CD1c-positive myeloid dendritic cell (primary cell): ENCODE results near the gene TMEM221.
A peak's percentile ranks its signal among the peaks of the same experiment; 100 is the strongest.

Source experiments
- DNase-seq: peaks from one replicate; pipeline ENCODE4 v3.0.0-alpha.2; 2016; ENCODE audit errors: extremely low spot score

The TMEM221 gene

DNA sequence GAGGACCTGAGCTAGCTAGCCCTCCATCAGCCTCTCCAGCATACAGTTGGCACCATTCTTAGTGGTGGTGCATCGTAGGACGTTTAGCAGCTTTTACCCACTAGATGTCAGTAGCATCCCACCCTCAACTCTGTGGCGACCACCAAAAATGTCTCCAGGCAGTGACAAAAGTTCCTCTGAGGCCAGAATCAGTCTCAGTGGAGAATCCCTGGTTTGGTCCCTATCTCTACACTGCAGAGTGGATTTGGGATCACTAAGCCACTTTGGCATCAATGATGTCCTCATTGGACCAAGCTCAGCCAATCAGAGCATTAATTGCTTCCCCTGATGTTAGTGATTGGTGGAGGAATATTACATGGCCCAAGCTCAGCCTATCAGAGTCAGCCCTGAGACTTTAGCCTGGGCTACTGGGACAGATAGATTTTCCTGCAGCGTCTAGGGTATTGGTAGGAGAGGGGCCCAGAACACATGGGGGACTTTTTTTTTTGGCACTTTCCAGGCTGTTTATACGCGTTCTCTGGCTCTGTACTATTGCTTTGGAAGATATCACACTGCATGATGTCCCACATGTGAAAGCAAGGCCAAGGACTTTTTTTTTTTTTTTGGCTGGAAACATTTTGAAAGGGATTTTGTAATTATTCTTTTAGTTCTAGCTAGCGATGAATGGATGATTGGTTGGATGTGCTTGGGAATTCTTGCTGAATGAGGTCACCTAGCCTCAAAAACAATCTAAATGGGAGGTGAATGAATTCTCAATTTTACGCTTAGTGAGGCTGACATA is 7.0 kb downstream of the TMEM221 start:
- DNase-seq, result peak; percentile 20

DNA sequence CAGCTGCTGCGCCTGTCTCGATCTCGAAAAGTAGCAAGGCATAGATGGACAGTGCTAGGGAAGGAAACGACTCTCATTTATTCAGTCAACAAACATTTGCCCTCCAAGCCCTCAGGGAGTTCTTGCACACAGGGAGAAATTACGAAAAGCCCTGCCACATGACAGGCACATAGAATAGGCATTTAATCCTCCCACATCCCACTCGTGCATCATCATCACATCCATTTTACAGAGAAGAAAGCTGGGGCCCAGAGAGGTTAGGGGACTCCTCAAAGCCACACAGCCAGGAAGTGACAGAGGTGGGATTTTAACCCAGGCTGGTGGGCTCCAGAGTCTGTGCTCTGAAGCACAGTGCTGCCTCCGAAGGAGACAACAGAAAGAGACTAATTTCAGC is 11.6 kb downstream of the TMEM221 start:
- DNase-seq, result no peak

DNA sequence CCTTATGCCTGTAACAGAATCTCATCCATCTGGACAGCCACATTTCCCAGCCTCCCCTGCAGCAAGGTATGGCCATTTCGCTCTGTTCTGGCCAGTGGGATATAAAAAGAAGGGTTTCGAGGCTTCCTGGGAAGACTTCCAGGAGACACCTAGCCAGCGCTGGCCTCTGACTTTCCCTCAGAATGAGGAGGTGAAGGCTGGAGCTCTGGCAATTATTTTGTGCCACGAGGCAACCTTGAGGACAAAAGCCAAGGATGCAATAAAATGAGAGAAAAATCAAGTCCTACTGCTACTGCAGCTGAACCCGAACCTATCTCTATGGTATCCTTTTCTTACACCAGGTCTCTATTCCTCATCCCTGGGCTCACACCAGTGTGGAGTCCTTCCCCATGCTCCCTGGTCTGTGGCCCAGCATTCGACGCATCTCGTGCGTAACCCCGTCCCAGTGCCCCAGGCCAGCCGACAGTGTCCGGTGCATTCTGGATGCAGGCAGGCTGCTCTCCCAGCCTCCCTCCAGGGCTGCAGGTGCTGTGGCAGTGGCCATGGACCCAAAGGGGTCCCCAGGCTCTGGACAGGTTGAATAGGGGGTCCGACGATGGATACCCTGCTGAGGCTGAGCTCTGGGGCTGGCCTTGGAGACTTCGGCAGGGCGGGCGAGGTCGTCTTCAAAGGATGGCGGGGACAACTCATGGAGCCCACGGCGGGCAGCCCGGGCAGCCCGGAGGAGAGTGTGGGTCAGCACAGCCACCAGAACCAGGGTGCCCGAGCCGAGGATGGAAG is 12.2 kb downstream of the TMEM221 start:
- DNase-seq, result no peak

DNA sequence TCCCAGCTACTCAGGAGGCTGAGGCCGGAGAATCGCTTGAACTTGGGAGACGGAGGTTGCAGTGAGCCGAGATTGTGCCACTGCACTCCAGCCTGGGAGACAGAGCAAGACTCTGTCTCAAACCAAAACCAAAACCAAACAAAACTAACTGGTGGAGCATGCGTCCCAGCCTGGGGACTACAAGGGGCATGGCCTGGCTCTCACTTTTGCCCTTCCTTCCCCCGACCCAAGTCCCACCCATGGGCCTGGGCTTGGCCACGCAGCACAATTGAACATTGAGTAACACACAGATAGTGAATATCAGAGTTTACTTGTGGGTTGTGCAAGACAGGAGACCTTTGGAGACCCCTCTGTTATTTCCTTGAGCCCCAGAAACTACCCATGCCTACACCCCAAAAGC is 13.2 kb downstream of the TMEM221 start:
- DNase-seq, result no peak

DNA sequence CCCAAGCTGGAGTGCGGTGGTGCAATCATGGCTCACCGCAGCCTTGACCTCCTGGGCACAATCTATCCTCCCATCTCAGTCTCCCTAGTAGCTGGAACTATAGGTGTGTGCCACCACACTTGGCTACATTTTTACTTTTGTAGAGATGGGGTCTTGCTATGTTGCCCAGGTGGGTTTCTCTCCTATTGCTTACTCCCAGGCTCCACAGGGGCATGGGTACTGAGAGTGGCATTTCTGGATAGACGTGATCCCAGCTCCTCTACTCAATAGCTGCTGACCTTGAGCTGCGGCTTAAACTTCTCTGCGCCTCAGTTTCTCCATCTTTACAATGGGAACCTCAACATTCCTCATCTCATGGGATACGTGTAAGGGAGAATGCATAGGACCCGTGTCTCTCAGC is 17.1 kb downstream of the TMEM221 start:
- DNase-seq, result no peak

DNA sequence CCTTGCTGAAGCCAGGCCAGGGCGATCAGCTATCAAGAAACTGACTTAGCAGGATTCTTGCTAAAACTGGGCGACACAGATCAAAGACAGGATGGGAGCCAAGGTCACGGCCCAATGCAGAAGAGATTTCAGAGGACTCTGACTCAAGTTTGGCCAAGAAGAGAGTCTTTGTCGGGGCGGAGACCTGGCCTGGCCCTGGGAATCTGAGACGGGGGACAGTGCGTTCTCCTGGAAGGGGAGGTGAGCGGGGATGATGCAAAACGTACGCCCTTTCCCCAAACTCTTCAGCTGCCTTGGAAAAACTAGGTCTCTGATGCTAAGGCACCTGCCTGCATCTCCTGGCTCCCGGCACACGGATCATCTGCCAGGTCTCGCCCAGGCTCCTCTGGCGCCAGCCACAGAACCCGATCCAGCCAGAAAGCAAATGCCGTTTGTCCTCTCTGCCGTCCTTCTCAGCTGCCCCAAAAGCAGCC is 18.8 kb downstream of the TMEM221 start:
- DNase-seq, result no peak

DNA sequence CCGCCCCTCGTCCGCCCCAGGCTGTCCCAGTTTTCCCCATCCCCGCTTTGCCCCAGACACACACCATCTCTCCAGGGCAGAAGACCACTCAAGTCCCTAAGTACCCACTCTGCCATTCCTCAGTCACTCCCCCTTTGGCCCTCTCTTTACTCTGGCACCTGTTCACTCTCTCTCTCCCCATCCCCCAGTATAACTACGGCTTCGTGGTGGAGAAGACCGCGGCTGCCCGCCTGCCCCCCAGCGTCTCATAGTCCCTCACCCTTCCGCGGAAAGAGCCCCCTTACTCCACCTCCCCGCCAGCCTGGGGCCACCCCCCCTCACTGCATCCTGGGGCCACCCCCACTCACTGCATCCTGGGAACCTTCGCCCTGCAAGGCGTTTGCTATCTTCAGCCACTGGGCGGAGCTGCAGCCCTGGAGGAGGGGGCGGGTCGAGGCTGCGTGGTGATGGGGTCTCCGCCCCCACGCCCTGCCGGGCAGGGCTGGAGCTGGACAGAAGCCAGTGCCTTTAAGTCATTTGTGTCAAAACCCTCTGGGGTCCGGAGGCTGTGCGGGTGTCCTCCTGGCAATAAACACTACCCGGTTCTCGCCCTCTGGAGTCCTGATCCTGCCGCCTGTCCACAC is 23.6 kb downstream of the TMEM221 start:
- no peak for DNase-seq

DNA sequence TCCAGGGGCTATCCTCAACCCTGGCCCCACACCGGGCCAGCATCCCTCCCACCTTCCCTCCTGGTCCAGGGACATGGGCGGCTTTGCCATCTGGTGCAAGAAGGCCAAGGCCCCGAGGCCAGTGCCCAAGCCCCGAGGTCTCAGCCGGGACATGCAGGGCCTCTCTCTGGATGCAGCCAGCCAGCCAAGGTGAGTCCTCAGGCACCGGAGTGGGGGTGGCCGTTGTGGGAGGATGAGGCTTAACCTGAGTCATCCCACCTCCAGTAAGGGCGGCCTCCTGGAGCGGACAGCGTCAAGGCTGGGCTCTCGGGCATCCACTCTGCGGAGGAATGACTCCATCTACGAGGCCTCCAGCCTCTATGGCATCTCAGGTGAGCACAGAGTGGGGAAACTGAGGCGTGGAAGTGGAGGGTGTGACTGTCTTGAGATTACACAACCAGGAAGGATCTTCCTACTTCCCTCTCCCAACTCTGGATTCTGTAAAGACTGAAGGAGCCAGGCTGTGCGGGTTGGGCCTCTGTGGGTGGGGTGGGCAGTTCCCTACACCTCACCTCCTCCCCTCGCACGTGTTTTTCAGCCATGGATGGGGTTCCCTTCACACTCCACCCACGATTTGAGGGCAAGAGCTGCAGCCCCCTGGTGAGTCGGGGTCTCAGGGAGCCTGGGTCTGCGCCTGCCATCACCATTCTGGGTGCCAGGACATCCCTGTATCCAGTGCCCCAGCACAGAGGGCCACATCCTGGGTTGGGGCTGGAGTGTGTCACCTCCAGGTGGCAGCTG is 24.8 kb downstream of the TMEM221 start:
- DNase-seq, result no peak

DNA sequence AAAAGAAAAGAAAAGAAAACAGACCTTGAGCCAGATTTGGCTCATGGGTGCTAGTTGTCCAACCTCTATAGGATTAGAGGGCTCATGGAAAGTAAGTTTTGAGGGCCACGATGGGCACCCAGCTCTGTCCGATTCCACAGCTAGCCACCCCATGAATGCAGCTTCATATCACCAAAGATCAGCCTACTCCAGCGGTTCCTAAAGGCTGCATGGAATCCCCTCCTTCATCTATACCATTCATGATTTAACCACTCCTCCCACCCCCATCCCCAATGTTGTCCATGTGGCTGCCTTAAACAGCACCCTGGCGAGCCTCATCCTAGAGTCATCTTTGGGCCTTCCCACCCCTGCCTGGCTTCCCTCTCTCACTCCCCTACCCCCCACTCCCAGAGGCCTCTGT is 26.5 kb downstream of the TMEM221 start:
- DNase-seq, result no peak

DNA sequence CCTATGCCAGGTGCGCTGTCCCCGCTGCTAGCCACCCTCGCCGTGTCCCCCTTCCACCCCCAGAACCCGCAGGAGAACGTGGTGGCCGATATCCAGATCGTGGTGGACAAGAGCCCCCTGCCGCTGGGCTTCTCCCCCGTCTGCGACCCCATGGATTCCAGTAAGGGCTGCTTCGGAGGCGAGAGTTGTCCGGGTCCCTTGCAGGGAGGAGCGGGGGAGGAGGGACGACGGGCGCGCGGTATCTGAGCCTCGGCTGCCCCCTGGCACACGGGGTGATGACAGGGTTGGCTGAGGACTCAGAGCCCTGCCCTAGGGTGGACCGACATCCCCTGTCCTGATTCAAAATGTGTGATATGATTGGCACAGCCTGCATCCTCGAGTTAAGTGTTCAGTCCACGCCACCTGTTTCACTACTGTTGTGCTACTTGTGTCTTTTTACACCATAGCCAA is 28.0 kb downstream of the TMEM221 start:
- DNase-seq, result peak; percentile 24

DNA sequence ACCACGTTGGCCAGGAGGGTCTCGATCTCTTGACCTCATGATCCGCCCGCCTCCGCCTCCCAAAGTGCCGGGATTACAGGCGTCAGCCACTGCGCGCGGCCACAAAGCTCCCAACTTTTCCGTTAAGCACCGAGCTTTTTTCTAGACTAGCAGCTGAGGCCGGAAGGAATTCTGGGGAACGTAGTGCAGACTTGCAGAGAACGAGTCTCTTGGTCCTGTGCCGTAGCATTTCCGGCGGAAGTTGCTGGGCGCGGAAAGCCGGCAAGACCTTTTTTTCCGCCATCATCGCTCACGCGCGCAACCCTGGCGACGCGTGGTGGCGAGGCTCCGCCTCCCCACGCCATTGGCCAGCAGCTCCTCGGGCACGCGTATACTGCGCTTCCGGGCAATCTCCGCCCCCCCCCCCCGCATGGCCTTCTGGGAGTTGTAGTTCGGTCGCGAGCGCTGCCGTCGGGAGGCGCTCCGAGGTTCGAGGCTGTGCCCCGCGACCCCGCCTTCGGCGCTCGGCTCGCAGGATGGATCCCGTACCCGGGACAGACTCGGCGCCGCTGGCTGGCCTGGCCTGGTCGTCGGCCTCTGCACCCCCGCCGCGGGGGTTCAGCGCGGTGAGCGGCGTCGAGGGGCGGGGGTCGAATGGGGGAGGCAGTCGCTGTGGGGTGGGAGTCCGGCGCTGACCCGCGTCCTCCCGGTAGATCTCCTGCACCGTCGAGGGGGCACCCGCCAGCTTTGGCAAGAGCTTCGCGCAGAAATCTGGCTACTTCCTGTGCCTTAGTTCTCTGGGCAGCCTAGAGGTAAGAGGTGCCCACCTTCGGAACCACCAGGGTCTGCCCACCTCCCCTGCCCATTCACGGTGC is 28.6 kb downstream of the TMEM221 start, which contains the start of gene MVB12A:
TSS of gene MVB12A (plus strand) at position 427 of the 854 bp plus-strand sequence. CDS start at position 516, 89 bp downstream.
- peak; percentile 99 for DNase-seq

DNA sequence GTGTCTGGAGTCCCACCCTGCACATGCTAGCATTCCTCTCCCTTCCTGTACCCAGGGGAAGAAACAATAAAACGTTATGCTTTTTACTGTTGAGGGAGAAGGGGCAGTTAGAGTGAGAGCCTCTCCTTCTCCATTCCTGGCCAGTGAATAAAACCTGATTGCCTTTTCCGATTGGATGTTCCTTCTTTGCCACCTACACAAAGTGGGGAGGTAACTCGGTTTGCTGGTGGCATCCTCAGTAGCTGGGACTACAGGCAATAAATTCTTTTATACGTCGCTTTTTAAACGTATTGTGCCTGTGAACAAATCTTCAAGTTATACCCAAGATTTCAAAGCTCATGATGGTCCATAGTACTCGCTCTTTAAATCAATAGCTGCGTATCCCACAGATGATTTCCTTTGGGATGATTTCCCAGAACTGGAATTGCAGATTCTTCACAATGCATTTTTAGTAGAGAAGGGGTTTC is 29.3 kb downstream of the TMEM221 start:
- DNase-seq, result peak; percentile 8

DNA sequence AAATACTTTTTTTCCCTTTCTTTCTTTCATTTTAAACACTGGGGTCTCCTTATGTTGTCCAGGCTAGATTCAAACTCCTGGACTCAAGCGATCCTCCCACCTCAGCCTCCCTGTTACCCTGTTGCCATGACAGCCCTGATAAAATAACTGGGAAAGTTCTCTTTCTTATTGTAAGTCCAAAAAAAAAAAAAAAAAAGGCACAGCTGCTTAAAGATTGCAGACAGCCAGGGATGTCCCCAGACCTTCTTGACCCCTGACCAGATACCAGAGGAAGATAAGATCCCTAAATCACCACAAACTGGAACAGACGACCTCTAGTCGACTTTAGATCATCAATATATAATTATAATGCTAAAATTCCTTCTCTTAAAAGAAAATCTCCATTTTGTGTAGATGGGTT is 29.8 kb downstream of the TMEM221 start:
- no peak for DNase-seq

DNA sequence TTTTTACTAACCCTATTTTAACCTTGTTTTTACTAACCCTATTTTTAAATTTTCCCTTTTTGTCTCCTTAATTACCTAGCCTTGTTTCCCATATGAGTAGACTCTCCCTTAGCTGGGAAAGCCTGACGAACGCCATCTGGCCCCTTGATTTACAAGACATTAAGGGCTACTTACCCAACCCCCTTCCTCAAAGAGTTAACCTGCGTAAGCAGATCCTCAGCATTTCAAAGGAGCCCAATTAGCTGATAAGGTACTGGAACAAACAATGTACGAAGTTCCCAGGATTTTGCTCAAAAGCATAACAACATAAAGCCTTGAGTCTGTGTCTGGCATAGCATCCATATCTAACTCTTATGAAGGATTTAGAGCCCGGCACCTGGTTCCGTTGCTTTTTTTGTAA is 33.3 kb downstream of the TMEM221 start:
- no peak for DNase-seq

DNA sequence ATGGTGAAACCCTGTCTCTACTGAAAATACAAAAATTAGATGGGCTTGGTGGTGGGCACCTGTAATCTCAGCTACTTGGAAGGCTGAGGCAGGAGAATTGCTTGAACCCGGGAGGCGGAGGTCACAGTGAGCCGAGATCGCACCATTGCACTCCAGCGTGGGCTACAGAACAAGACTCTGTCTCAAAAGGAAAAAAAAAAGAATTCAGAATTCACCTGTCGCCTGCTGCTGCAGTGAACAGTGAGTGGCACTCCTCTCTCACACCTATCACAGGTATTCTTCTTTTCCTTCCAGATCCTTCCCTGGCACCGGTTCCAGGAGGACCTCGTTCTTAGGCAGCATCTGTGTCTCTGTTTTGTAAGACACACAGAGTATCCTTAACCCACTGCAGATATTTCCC is 34.4 kb downstream of the TMEM221 start:
- DNase-seq, result no peak

DNA sequence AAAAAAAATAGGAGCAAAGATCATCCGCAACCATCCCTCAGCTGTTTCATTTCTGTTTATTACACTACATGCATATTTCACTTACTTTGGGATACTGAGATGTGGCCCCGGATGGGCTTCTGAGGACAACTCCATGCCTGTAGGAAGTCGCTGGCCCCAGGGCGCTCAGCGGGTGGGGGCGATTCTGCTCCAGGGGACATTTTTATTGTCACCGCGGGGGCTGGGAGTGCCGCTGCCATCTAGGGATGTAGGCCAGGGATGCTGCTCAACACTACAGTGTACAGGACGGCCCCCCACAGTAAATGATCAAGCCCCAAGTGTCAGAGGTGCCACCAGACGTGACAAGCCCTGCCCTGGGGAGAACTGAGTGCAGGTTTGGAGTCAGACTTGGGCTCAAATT is 36.7 kb downstream of the TMEM221 start:
- DNase-seq, result no peak

DNA sequence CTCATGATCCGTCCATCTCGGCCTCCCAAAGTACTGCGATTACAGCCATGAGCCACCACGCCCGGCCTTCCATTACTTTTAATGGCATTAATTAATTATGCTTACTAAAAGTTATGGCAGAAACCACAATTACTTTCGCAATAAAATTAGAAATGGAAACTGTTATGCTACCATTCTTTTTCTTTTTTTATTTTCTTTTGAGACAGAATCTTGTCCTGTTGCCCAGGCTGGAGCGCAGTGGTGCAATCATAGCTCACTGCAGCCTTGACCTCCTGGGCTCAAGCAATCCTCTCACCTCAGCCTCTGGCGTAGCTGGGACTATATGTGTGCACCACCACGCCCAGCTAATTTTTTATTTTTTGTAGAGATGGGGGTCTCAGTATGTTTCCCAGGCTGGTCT is 38.5 kb downstream of the TMEM221 start:
- no peak for DNase-seq

DNA sequence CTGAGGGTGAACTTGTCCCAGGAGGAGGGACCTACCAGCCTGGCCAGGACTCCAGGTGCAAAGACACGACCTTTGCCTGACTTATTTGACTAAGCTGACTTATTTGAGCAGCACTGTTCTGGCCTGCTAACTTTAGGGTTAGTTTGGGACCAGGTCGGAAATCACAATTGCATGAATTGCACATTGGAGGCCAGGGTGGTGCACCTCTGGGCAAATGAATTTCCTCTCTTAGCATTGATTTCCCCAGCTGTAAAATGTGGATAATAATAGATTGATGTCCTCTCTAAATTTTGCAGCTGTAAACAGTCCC is 41.6 kb downstream of the TMEM221 start:
- no peak for DNase-seq

DNA sequence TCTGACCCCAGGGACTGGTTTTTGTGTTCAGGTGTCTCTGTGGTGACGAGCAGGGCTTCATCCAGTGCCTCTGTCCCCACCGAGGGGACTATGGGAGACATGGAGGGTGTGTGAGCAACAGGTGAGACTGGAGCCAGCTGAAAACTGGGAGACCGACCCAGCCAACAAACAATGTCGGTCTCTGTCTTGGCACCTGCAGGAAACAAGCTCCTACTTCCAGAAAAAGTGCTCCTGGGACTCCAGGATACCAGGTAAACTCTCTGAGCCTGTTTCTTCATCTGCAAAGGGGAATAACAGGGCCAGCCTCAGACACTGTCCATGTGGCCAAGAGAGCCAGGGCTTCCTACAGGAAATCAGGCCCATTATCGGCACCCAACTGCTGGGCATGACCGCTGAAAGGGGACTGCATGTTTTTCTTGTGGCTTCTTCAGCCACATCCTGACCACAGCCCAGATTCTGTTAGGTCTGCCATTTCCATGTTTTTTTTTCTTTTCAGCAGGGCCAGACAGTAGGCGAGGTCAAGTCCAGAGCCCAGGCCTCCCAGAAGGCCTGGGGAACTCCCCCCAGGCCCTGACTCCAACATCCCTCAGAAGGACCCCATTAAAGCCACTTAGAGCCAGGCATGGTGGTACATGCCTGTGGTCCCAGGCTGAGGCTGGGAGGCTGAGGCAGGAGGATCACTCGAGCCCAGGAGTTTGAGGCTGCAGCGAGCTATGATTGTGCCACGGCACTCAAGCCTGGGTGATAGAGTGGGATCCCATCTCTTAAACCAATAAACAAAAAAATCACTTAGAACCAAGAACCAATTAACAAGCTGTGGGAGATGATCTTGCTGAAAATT is 42.2 kb downstream of the TMEM221 start:
- DNase-seq, result no peak
